Endometrial microvascular endothelial cells (primary cell): ENCODE results near the gene IMMP1L. TPM values are rescaled to one million over a fixed set of nuclear protein-coding genes. Genes with fewer than 3 reads are reported as not detected.

Experiments
- in situ Hi-C: cut with HindIII; loops from 2 replicates; pipeline ENCODE4 v1.10.0; 2017; ENCODE audit warnings: low sequenced_read_pairs, low pct_unique_long_range_greater_than_20kb; ENCODE audit errors: inconsistent ontology term
- total RNA-seq: library from RNA; depleted of rRNA; stranded (reverse); fragments of >200 nt; gene quantifications from one replicate; pipeline ENCODE4 v1.2.3, GENCODE V29; 2015; ENCODE audit errors: inconsistent ontology term

IMMP1L gene
- total RNA-seq, 1 donor from 2014 or later, result 7.2 TPM

- in situ Hi-C loops, result no loop called here
Measured at GRCh38 chr11:31415435-31415834, 94.0 kb downstream of the IMMP1L start.

- in situ Hi-C loops, result no loop called here
Measured at GRCh38 chr11:31414338-31414737, 95.1 kb downstream of the IMMP1L start.

- in situ Hi-C loops, result no loop called here
Measured at GRCh38 chr11:31412946-31413345, 96.5 kb downstream of the IMMP1L start.

- in situ Hi-C loops, result no loop called here
Measured at GRCh38 chr11:31408201-31408600, 101.2 kb downstream of the IMMP1L start.

GRCh38 chr11:31404614-31405013 is 104.8 kb downstream of the IMMP1L start:
- in situ Hi-C loops, result no loop called here

GRCh38 chr11:31397239-31397834 is 112.1 kb downstream of the IMMP1L start:
- in situ Hi-C loops, result no loop called here

- in situ Hi-C loops, result no loop called here
Measured at GRCh38 chr11:31387379-31387778, 122.0 kb downstream of the IMMP1L start.

GRCh38 chr11:31383116-31383515 is 126.3 kb downstream of the IMMP1L start:
- in situ Hi-C loops, result no loop called here

Other genes starting within 250 kb of the IMMP1L start
- gene DCDC1, start 139.9 kb downstream of the IMMP1L start, total RNA-seq, result not detected
- gene DNAJC24, start 139.8 kb downstream of the IMMP1L start, total RNA-seq, result 25.9 TPM
- gene ELP4, start 145 bp upstream of the IMMP1L start, total RNA-seq, result 23.6 TPM